ENCODE measurements around the gene ACTMAP. TPM values are rescaled to one million over a fixed set of nuclear protein-coding genes. Genes with fewer than 3 reads are reported as not detected.

Gene ACTMAP
- total and polyA plus RNA-seq, 9 of the 15 experiments (the other 6 are each of a cell fraction or from before 2014, with no cell fraction given): 1.7 to 16.6 (median 4.9) TPM

DNA sequence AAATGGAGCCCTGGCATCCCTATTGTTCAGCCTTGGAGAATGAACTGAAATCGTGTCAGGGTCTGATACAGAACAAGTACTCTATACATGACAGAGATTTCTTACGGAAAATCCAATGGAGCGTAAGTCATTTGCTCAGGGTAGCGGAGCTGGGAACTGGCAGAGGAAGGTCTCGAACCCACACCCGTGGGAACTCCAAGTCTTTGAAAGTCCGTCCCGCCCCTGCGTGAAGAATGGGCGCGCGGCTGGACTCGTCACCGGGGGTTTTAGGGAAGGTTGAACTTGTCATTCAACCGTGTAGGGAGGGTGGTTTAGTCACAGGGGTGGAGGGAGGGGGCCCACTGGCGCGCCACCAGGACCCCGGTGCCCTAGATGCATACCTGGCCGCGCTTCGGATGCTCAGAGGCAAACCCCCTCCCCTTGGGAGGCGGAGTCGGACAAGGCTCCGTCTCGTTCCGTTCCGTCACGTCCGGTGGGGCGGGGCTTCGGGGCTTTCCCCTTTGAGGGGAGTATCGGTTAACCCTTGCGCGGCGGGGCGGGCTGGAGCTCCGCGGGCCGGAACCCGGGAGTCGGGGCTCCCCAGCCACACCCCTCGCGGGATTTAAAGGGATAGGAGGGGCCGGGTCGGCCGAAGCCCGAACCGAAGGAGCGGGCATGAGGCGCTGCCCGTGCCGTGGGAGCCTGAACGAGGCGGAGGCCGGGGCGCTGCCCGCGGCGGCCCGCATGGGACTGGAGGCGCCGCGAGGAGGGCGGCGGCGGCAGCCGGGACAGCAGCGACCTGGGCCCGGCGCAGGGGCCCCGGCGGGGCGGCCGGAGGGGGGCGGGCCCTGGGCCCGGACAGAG is 33.6 kb downstream of the ACTMAP start, which contains the start of the genes COQ8B and ITPKC (continued):
- TF ChIP-seq, protein P1, sequence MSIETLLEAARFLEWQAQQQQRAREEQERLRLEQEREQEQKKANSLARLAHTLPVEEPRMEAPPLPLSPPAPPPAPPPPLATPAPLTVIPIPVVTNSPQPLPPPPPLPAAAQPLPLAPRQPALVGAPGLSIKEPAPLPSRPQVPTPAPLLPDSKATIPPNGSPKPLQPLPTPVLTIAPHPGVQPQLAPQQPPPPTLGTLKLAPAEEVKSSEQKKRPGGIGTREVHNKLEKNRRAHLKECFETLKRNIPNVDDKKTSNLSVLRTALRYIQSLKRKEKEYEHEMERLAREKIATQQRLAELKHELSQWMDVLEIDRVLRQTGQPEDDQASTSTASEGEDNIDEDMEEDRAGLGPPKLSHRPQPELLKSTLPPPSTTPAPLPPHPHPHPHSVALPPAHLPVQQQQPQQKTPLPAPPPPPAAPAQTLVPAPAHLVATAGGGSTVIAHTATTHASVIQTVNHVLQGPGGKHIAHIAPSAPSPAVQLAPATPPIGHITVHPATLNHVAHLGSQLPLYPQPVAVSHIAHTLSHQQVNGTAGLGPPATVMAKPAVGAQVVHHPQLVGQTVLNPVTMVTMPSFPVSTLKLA (conservative IDR thresholded peaks at IDR 0.05): peak; percentile 78 to 90
- TF ChIP-seq CREM (IDR thresholded peaks at IDR 0.05; ENCODE audit: low read depth): peak; percentile 96
- TF ChIP-seq, protein P2, sequence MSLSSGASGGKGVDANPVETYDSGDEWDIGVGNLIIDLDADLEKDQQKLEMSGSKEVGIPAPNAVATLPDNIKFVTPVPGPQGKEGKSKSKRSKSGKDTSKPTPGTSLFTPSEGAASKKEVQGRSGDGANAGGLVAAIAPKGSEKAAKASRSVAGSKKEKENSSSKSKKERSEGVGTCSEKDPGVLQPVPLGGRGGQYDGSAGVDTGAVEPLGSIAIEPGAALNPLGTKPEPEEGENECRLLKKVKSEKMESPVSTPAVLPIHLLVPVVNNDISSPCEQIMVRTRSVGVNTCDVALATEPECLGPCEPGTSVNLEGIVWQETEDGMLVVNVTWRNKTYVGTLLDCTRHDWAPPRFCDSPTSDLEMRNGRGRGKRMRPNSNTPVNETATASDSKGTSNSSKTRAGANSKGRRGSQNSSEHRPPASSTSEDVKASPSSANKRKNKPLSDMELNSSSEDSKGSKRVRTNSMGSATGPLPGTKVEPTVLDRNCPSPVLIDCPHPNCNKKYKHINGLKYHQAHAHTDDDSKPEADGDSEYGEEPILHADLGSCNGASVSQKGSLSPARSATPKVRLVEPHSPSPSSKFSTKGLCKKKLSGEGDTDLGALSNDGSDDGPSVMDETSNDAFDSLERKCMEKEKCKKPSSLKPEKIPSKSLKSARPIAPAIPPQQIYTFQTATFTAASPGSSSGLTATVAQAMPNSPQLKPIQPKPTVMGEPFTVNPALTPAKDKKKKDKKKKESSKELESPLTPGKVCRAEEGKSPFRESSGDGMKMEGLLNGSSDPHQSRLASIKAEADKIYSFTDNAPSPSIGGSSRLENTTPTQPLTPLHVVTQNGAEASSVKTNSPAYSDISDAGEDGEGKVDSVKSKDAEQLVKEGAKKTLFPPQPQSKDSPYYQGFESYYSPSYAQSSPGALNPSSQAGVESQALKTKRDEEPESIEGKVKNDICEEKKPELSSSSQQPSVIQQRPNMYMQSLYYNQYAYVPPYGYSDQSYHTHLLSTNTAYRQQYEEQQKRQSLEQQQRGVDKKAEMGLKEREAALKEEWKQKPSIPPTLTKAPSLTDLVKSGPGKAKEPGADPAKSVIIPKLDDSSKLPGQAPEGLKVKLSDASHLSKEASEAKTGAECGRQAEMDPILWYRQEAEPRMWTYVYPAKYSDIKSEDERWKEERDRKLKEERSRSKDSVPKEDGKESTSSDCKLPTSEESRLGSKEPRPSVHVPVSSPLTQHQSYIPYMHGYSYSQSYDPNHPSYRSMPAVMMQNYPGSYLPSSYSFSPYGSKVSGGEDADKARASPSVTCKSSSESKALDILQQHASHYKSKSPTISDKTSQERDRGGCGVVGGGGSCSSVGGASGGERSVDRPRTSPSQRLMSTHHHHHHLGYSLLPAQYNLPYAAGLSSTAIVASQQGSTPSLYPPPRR (CRISPR knock-in tag; IDR thresholded peaks at IDR 0.05; ENCODE audit: borderline replicate concordance): no peak
- peak; percentile 23; the same call in 1 of the 2 replicates for TF ChIP-seq MYNN (IDR thresholded peaks at IDR 0.05)
- TF ChIP-seq MYNN (CRISPR knock-in tag; IDR thresholded peaks at IDR 0.05): no peak
- peak; percentile 85 for TF ChIP-seq RBFOX2 (IDR thresholded peaks at IDR 0.05; ENCODE audit: low read depth, low read length)
- TF ChIP-seq BCL6 (CRISPR knock-in tag; IDR thresholded peaks at IDR 0.05): no peak
- TF ChIP-seq PHB (CRISPR knock-in tag; IDR thresholded peaks at IDR 0.05): no peak
- TF ChIP-seq, protein P3, sequence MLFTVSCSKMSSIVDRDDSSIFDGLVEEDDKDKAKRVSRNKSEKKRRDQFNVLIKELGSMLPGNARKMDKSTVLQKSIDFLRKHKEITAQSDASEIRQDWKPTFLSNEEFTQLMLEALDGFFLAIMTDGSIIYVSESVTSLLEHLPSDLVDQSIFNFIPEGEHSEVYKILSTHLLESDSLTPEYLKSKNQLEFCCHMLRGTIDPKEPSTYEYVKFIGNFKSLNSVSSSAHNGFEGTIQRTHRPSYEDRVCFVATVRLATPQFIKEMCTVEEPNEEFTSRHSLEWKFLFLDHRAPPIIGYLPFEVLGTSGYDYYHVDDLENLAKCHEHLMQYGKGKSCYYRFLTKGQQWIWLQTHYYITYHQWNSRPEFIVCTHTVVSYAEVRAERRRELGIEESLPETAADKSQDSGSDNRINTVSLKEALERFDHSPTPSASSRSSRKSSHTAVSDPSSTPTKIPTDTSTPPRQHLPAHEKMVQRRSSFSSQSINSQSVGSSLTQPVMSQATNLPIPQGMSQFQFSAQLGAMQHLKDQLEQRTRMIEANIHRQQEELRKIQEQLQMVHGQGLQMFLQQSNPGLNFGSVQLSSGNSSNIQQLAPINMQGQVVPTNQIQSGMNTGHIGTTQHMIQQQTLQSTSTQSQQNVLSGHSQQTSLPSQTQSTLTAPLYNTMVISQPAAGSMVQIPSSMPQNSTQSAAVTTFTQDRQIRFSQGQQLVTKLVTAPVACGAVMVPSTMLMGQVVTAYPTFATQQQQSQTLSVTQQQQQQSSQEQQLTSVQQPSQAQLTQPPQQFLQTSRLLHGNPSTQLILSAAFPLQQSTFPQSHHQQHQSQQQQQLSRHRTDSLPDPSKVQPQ (CRISPR knock-in tag; IDR thresholded peaks at IDR 0.05; ENCODE audit: borderline replicate concordance): no peak
- TF ChIP-seq, protein P4, sequence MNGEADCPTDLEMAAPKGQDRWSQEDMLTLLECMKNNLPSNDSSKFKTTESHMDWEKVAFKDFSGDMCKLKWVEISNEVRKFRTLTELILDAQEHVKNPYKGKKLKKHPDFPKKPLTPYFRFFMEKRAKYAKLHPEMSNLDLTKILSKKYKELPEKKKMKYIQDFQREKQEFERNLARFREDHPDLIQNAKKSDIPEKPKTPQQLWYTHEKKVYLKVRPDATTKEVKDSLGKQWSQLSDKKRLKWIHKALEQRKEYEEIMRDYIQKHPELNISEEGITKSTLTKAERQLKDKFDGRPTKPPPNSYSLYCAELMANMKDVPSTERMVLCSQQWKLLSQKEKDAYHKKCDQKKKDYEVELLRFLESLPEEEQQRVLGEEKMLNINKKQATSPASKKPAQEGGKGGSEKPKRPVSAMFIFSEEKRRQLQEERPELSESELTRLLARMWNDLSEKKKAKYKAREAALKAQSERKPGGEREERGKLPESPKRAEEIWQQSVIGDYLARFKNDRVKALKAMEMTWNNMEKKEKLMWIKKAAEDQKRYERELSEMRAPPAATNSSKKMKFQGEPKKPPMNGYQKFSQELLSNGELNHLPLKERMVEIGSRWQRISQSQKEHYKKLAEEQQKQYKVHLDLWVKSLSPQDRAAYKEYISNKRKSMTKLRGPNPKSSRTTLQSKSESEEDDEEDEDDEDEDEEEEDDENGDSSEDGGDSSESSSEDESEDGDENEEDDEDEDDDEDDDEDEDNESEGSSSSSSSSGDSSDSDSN (IDR thresholded peaks at IDR 0.05; ENCODE audit: borderline replicate concordance in 1 of 2, low read depth in 2 of 2, low read length in 2 of 2): peak; percentile 82 to 90
- TF ChIP-seq WHSC1 (IDR thresholded peaks at IDR 0.05; ENCODE audit: low read length): no peak
- TF ChIP-seq NCOA2 (IDR thresholded peaks at IDR 0.05; ENCODE audit: partially characterized antibody in 2 of 2): no peak
- 0 out of 2 replicates have a peak, but pooled peaks have one; percentile 60 for TF ChIP-seq MXI1 (IDR thresholded peaks at IDR 0.05; ENCODE audit: low read depth, low read length)
- TF ChIP-seq PHF21A (IDR thresholded peaks at IDR 0.05; ENCODE audit: borderline replicate concordance, low read depth): no peak
- no peak for TF ChIP-seq RUNX1 (IDR thresholded peaks at IDR 0.05; ENCODE audit: low read depth)
- peak; percentile 89 for TF ChIP-seq GABPB1 (CRISPR knock-in tag; IDR thresholded peaks at IDR 0.05)

Measured in K562 (cell line).